Measurements from ENCODE around the gene RBM47.
"Not testable (repeated sequence)": the region's sequence is repeated elsewhere in the genome, so short reads cannot be mapped to it uniquely, and the experiment has no call there.

The RBM47 gene

DNA sequence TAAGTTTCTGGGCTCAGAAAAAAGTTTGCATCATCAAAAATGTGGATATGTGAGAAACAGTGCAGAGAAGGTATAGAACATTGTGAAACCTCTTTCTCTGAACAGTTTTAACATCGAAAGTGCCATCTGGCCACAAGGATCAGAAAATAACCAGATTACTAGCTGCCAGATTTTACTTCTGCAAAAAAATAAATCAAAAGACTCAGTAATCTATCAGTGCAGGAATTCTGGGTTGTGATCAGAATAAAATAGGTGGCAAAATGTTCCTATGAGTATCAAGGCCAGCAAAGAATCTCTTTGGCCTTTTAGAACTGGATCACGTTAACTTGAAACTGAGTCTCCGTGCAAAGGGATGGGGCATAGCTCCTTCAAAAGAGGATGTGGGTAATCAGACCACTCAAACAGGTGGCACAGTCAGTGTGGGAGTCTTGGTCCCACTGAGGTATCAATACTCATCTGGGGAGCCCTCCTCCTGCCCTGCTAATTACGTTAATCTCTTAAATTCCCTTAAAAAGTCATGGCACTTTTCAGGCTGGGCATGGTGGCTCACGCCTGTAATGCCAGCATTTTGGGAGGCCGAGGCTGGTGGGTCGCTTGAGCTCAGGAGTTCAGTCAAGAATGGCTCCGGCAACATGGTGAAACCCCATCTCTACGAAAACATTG is 26.7 kb upstream of the RBM47 start:
- TF ChIP-seq SPI1 (IDR thresholded peaks at IDR 0.05; ENCODE audit: low read depth, low read length) (peak; percentile 98), POLR2AphosphoS5 (IDR thresholded peaks at IDR 0.05; ENCODE audit: low read depth, low read length) (0 out of 2 replicates have a peak, but pooled peaks have one; percentile 22), TAF1 (IDR thresholded peaks at IDR 0.05; ENCODE audit: low read depth, low read length) (no peak)
- FAIRE-seq (peak; percentile 99), DNase-seq (ENCODE audit: insufficient read length, low spot score) (no peak)

DNA sequence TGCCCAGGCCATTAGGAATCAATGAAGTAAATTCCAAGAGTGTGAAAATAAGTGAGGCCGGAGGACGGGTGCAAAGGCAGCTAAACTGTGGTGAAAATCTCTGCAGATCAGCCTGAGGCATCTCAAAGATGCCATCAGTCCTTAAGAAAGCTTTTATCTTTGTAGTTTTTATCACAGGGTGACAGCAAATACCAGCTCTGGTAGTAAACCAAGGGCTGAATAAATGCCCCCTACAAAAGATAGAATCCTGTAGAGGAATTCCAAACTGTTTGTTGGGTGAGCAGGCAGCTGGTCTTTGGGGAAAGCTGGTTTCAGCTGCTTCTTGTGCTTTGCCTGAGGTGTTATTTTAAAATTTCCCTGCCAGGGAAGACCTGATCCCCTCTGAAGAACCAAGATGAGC is 21.6 kb upstream of the RBM47 start:
- DNase-seq (ENCODE audit: insufficient read length, low spot score): no peak
- no peak for FAIRE-seq
- TF ChIP-seq SPI1 (IDR thresholded peaks at IDR 0.05; ENCODE audit: low read depth, low read length) (no peak), POLR2A (IDR thresholded peaks at IDR 0.05; ENCODE audit: low read depth, low read length) (no peak), POLR2AphosphoS5 (IDR thresholded peaks at IDR 0.05; ENCODE audit: low read depth, low read length) (no peak), TAF1 (IDR thresholded peaks at IDR 0.05; ENCODE audit: low read depth, low read length) (no peak), POU2F2 (IDR thresholded peaks at IDR 0.05; ENCODE audit: low read depth, low read length) (no peak), PAX5 (IDR thresholded peaks at IDR 0.05; ENCODE audit: insufficient read depth, low read length, severe bottlenecking) (no peak)

DNA sequence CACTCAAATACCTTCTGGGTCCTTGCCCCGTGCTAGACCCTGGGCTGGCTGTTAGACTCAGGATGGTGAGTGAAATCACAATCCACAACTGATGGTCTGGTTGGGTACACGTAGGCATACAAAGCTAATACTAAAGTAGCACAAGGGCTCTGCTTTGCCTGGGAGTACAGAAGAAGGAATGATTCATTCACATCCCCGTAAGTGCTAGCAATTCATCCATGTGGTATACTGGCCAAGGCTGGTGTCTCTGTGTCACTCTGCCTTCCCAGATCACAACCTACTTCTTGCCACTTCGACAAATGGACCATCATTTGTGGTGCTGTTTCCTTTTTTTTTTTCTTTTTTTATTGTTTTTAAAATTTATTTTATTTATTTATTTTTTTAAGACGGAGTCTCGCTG is 19.7 kb upstream of the RBM47 start:
- no peak for FAIRE-seq
- DNase-seq (ENCODE audit: insufficient read length, low spot score): no peak
- TF ChIP-seq POU2F2 (IDR thresholded peaks at IDR 0.05; ENCODE audit: low read depth, low read length) (no peak), PAX5 (IDR thresholded peaks at IDR 0.05; ENCODE audit: insufficient read depth, low read length, severe bottlenecking) (no peak), TAF1 (IDR thresholded peaks at IDR 0.05; ENCODE audit: low read depth, low read length) (no peak), SPI1 (IDR thresholded peaks at IDR 0.05; ENCODE audit: low read depth, low read length) (no peak), POLR2AphosphoS5 (IDR thresholded peaks at IDR 0.05; ENCODE audit: low read depth, low read length) (no peak), POLR2A (IDR thresholded peaks at IDR 0.05; ENCODE audit: low read depth, low read length) (no peak)

DNA sequence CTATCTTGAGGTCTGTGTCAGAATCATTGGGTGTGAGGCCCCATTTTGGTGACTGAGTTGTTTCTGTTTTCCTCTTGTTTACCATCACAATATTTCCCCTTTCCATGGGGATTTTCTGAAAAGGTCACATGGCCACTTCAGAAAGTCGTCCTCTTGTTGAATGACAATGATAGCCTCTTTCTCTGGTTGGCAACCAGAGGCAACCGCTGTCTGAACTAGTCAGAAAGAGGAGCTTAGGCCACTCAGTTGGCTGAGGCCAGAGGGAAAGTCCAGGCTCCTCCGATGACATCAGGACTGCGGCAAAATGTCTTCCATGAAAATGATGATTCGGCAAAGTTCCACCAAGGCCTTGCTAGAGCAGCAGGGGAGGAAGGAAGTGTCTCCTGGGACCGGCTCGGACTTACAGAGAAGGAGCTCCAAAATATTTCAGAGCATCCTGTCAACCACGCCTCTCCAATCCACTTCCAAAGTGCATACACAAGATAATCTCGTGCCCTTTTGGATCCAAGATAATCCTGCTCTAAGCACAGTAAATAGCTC is 19.1 kb upstream of the RBM47 start:
- FAIRE-seq (no peak), DNase-seq (ENCODE audit: insufficient read length, low spot score) (no peak)
- TF ChIP-seq TAF1 (IDR thresholded peaks at IDR 0.05; ENCODE audit: low read depth, low read length) (no peak), SPI1 (IDR thresholded peaks at IDR 0.05; ENCODE audit: low read depth, low read length) (no peak), POLR2A (IDR thresholded peaks at IDR 0.05; ENCODE audit: low read depth, low read length) (no peak), POU2F2 (IDR thresholded peaks at IDR 0.05; ENCODE audit: low read depth, low read length) (no peak), PAX5 (IDR thresholded peaks at IDR 0.05; ENCODE audit: insufficient read depth, low read length, severe bottlenecking) (no peak), POLR2AphosphoS5 (IDR thresholded peaks at IDR 0.05; ENCODE audit: low read depth, low read length) (no peak)

DNA sequence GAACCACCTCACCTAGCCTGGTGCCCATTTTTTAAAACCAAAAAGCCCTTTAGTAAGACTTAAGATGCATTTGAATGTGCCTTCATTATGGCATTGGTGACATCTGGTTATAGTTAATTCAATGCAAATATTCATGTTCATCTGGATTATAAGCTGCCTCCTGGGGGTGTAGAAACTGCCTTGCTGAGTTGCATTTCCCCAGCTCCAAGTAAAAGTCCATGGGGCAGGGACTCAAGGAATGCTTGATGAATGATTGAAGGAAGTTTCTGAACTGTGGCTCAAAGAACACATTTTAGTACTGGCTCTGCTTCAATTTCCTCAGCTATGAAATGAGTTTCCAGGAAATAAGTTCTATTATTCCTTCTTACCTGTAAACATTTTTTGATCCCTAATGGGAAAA is 18.5 kb upstream of the RBM47 start:
- DNase-seq (ENCODE audit: insufficient read length, low spot score) (no peak), FAIRE-seq (no peak)
- TF ChIP-seq POU2F2 (IDR thresholded peaks at IDR 0.05; ENCODE audit: low read depth, low read length): no peak
- TF ChIP-seq POLR2A (IDR thresholded peaks at IDR 0.05; ENCODE audit: low read depth, low read length): no peak
- TF ChIP-seq SPI1 (IDR thresholded peaks at IDR 0.05; ENCODE audit: low read depth, low read length): no peak

DNA sequence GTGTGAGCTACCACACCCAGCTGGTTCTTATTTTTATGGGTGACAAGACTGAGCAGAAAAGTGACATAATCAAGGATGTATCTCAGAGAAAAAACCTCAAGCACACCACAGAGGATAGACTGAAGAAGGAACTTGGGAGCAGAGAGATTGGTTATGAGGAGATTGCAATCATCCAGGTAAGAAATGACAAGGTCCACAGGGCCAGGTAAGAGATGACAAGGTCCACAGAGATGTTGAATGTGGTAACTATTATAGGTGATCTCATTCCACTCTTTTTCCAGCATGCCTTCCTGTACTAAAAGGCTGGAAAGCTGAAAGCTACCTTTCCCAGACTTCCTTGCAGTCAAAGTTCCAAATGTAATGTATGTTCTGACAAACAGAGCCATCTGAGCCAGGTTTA is 15.9 kb upstream of the RBM47 start:
- TF ChIP-seq SPI1 (IDR thresholded peaks at IDR 0.05; ENCODE audit: low read depth, low read length) (no peak), TAF1 (IDR thresholded peaks at IDR 0.05; ENCODE audit: low read depth, low read length) (no peak), POU2F2 (IDR thresholded peaks at IDR 0.05; ENCODE audit: low read depth, low read length) (no peak), PAX5 (IDR thresholded peaks at IDR 0.05; ENCODE audit: insufficient read depth, low read length, severe bottlenecking) (no peak), POLR2AphosphoS5 (IDR thresholded peaks at IDR 0.05; ENCODE audit: low read depth, low read length) (no peak), POLR2A (IDR thresholded peaks at IDR 0.05; ENCODE audit: low read depth, low read length) (no peak)
- FAIRE-seq (no peak), DNase-seq (ENCODE audit: insufficient read length, low spot score) (no peak)

DNA sequence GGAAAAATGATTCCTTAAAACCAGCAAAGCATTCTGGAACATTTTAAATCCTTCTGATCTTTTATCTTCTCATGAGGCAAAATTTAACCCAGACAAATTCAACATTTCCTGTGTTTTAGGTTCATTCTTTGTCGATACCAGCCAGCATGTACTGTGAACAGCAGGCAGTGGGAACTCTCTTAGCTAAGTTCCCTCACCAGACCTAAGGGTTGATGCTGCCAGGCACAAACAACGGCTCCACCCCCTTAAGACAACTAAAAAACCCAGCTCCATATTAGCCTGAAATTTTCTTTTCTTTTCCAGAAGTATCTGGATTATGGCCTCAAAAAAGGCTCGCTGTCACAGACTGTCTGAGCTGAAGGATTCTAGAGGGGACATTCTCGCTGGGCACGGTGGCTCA is 2.4 kb upstream of the RBM47 start:
- DNase-seq (ENCODE audit: insufficient read length, low spot score): no peak

DNA sequence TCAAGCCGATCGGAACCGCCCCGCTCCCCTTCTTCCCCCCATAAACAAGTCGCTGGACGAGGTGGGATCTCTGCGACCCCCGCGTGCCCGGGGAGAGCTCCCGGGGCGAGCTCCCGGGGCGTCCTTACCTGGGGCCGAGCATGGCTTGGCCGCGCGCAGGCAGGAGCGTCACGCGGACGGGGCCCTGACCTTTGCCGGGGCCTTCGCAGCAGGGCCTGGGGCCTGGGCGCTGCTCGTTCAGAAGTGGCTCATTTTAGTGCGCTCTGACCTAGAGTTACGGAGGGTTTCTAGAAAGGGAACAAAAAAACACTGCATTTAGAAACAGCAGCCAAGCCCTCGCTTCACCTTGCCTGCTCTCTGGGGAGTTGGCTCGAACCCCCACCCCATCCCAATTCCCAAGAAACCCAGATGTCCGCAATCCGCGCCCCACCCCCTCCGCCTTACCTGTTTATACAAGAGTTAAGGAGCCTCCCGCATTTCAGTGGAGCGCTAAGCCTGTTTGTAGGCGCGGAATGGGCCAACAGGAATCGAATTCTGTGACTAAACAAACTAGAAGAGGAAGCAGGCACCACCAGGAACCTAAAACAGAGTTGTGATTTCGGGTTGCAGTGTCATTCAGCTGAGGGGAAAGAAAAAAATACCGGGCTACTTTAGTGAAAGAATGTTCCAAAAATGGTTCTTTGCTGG is 814 bp upstream of the RBM47 start:
- TF ChIP-seq PAX5 (IDR thresholded peaks at IDR 0.05; ENCODE audit: insufficient read depth, low read length, severe bottlenecking): no peak
- TF ChIP-seq POLR2AphosphoS5 (IDR thresholded peaks at IDR 0.05; ENCODE audit: low read depth, low read length): peak; percentile 50; the same call in 1 of the 2 replicates
- TF ChIP-seq SPI1 (IDR thresholded peaks at IDR 0.05; ENCODE audit: low read depth, low read length): peak; percentile 70
- no peak for TF ChIP-seq TAF1 (IDR thresholded peaks at IDR 0.05; ENCODE audit: low read depth, low read length)
- TF ChIP-seq POLR2A (IDR thresholded peaks at IDR 0.05; ENCODE audit: low read depth, low read length): no peak; the same call in 1 of the 2 replicates
- FAIRE-seq: peak; percentile 92
- peak; percentile 49 for DNase-seq (ENCODE audit: insufficient read length, low spot score)

More for the DNA sequence above, 2.4 kb upstream of the RBM47 start:
- TF ChIP-seq POLR2A (IDR thresholded peaks at IDR 0.05; ENCODE audit: low read depth, low read length) (no peak), PAX5 (IDR thresholded peaks at IDR 0.05; ENCODE audit: insufficient read depth, low read length, severe bottlenecking) (no peak), POU2F2 (IDR thresholded peaks at IDR 0.05; ENCODE audit: low read depth, low read length) (no peak)
- peak; percentile 33 for FAIRE-seq

DNA sequence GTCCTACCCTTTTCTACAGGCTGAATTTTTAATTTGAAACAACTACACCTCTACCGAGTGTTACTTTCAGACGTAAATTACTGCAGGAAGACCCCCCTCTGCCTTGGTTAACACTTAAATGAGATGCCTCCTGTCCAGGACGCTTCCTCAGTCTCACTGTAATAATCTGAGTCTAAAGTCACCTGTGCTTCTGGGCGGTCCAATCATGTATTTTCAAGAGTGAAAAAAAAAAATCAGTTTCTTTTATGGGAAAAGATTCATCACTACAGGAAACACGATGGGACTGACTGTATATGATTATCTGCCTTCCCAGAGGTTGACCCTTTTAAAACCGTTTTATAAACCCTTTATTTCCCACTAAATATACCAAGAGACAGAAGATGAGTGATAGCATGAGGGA is 776 bp downstream of the RBM47 start:
- DNase-seq (ENCODE audit: insufficient read length, low spot score) (no peak), FAIRE-seq (peak; percentile 69)
- no peak for TF ChIP-seq SPI1 (IDR thresholded peaks at IDR 0.05; ENCODE audit: low read depth, low read length)
- no peak for TF ChIP-seq TAF1 (IDR thresholded peaks at IDR 0.05; ENCODE audit: low read depth, low read length)
- TF ChIP-seq PAX5 (IDR thresholded peaks at IDR 0.05; ENCODE audit: insufficient read depth, low read length, severe bottlenecking): no peak
- TF ChIP-seq POLR2A (IDR thresholded peaks at IDR 0.05; ENCODE audit: low read depth, low read length): no peak
- TF ChIP-seq POU2F2 (IDR thresholded peaks at IDR 0.05; ENCODE audit: low read depth, low read length): no peak
- no peak for TF ChIP-seq POLR2AphosphoS5 (IDR thresholded peaks at IDR 0.05; ENCODE audit: low read depth, low read length)

DNA sequence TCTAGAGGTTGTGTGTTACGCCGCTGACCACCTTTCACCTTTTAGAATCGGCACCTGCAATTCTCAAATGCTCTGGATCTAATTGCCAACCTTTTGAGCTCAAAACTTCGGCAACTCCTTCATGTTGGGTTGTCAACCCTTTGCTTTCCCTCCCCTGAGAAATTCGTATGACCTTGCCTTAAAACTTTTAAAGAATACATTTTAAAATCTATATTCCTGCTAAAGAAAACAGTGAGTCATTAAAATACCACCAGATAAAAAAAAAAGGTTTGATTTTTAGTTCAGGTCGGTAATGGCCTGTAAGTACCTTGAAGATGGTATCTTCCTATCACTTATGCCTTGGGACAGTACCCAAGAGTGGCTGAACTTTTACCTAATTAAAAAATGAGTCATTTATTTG is 1.3 kb downstream of the RBM47 start:
- not testable (repeated sequence) for FAIRE-seq

More for the DNA sequence above, 1.3 kb downstream of the RBM47 start:
- not testable (repeated sequence) for DNase-seq (ENCODE audit: insufficient read length, low spot score)
